Measurements from ENCODE around the gene IMPA2. TPM values are rescaled to one million over a fixed set of nuclear protein-coding genes. Genes with fewer than 3 reads are reported as not detected.

The IMPA2 gene
- total RNA-seq, 6 experiments from 2014 or later = 32.3 to 51.1 (median 45.7) TPM

- Histone ChIP-seq H3K4me1 (peaks cover 0 to 44% (median 13%) of the 10 kb centered on the region in 4 donors), H3K4me3 (no peak overlapping the region), H3K36me3 (peaks cover 0 to 6% (median 0%) of the 10 kb centered on the region in 4 donors), H3K9me3 (no peaks in the 10 kb centered on the region), H3K27ac (no peak overlapping the region), H3K27me3 (no peaks in the 10 kb centered on the region)
- intact Hi-C loops (cut with DNase I) = loop anchor here (5.0 to 10.0 kb wide), 2 partner anchors 40 to 62 kb away; no protein-coding TSS in a partner anchor
- 90% methylated on average over 2 of the region's 4 CpGs for WGBS (ENCODE audit: insufficient coverage, low coverage, low lambda C conversion rate, missing lambda C conversion rate)
- DNase-seq (no peak), ATAC-seq (no peak)
- no peak for TF ChIP-seq CTCF (IDR thresholded peaks at IDR 0.05)
- no peak for TF ChIP-seq POLR2A (IDR thresholded peaks at IDR 0.05)
Measured at GRCh38 chr18:11996907-11997306, 15.6 kb downstream of the IMPA2 start.

GRCh38 chr18:11997466-11997865 lies 16.2 kb downstream of the IMPA2 start:
- WGBS (ENCODE audit: insufficient coverage, low coverage, low lambda C conversion rate, missing lambda C conversion rate) = 81% methylated on average over 4 of the region's 9 CpGs
- H3K9me3 ChIP-seq = no peaks in the 10 kb centered on the region
- ATAC-seq (no peak), DNase-seq (no peak)
- H3K27ac ChIP-seq = no peak overlapping the region
- intact Hi-C loops (cut with DNase I) = loop anchor here (5.0 to 10.0 kb wide), 2 partner anchors 40 to 63 kb away; no protein-coding TSS in a partner anchor
- H3K4me1 ChIP-seq = peaks cover 0 to 44% (median 13%) of the 10 kb centered on the region in 4 donors
- peaks cover 0 to 6% (median 0%) of the 10 kb centered on the region in 4 donors for H3K36me3 ChIP-seq
- H3K27me3 ChIP-seq = no peaks in the 10 kb centered on the region
- no peak overlapping the region for H3K4me3 ChIP-seq
- no peak for TF ChIP-seq POLR2A (IDR thresholded peaks at IDR 0.05)
- no peak for TF ChIP-seq CTCF (IDR thresholded peaks at IDR 0.05)

- H3K27me3 ChIP-seq = no peaks in the 10 kb centered on the region
- ATAC-seq = peak in 1 of 4 donors; percentile 15
Measured at GRCh38 chr18:11998193-11998592, 16.9 kb downstream of the IMPA2 start.

GRCh38 chr18:11999429-11999828 lies 18.1 kb downstream of the IMPA2 start:
- intact Hi-C loops (cut with DNase I) = loop anchor here (5.0 to 10.0 kb wide), 2 partner anchors 38 to 65 kb away; no protein-coding TSS in a partner anchor
- peaks cover 0 to 6% (median 0%) of the 10 kb centered on the region in 4 donors for H3K36me3 ChIP-seq
- TF ChIP-seq POLR2A (IDR thresholded peaks at IDR 0.05) = no peak
- no peak for TF ChIP-seq CTCF (IDR thresholded peaks at IDR 0.05)
- ATAC-seq (no peak), DNase-seq (no peak)
- no peak overlapping the region for H3K27ac ChIP-seq
- no peak overlapping the region for H3K4me3 ChIP-seq
- H3K27me3 ChIP-seq = no peaks in the 10 kb centered on the region
- H3K4me1 ChIP-seq = peaks cover 0 to 44% (median 13%) of the 10 kb centered on the region in 4 donors
- H3K9me3 ChIP-seq = no peaks in the 10 kb centered on the region
- WGBS (ENCODE audit: insufficient coverage, low coverage, low lambda C conversion rate, missing lambda C conversion rate) = 81% methylated on average over 2 of the region's 7 CpGs

More at GRCh38 chr18:11998193-11998592, 16.9 kb downstream of the IMPA2 start:
- intact Hi-C loops (cut with DNase I) = loop anchor here (5.0 to 10.0 kb wide), 2 partner anchors 39 to 63 kb away; no protein-coding TSS in a partner anchor
- 24% methylated on average over 4 of the region's 5 CpGs for WGBS (ENCODE audit: insufficient coverage, low coverage, low lambda C conversion rate, missing lambda C conversion rate)
- H3K4me1 ChIP-seq = peaks cover 0 to 44% (median 13%) of the 10 kb centered on the region in 4 donors
- no peak for DNase-seq
- no peaks in the 10 kb centered on the region for H3K9me3 ChIP-seq
- TF ChIP-seq POLR2A (IDR thresholded peaks at IDR 0.05) = no peak
- no peak for TF ChIP-seq CTCF (IDR thresholded peaks at IDR 0.05)
- no peak overlapping the region for H3K27ac ChIP-seq
- peaks cover 0 to 6% (median 0%) of the 10 kb centered on the region in 4 donors for H3K36me3 ChIP-seq
- H3K4me3 ChIP-seq = no peak overlapping the region

All from right lobe of liver (tissue), 6 donors.